H1 (cell line): ENCODE measurements around the gene TAS2R19. TPM values are rescaled to one million over a fixed set of nuclear protein-coding genes. Genes with fewer than 3 reads are reported as not detected.

Source experiments
- CTCF ChIA-PET: fragments of 300-600 bp; sonication (Branson Sonifier 250); formaldehyde crosslinking; loops from one replicate; lab custom pipeline; 2021; ENCODE audit not compliant: partially characterized antibody; lab: Charles Lee
- POLR2A ChIA-PET: fragments of 300-600 bp; sonication (Branson Sonifier 250); formaldehyde crosslinking; loops from one replicate; lab custom pipeline; 2021; ENCODE audit warnings: inconsistent platforms; ENCODE audit not compliant: partially characterized antibody; lab: Charles Lee
- DNase-seq, 2 experiments: peaks; one replicate each; pipeline versions ENCODE4 v3.0.0 to v3.0.0-alpha.2; 2010 to 2022; ENCODE audit warnings: low spot score in 2 of 2, low read depth in 1 of 2, mixed read lengths in 1 of 2
- FAIRE-seq: peaks from 2 replicates; lab custom pipeline; 2011; peaks lifted over from hg19 to GRCh38; lab: Jason Lieb, UNC
- H2AFZ ChIP-seq: 2 replicates; pipeline ENCODE4 v1.8.1; 2012; ENCODE audit warnings: low read length, inconsistent platforms
- H2AK5ac ChIP-seq: 2 replicates; pipeline ENCODE4 v1.6.1; 2013; ENCODE audit warnings: low read depth, low read length
- H2BK120ac ChIP-seq: replicated peaks from 2 replicates; pipeline ENCODE3; 2013; ENCODE audit warnings: low read depth, low read length, inconsistent platforms
- H2BK12ac ChIP-seq: 2 replicates; pipeline ENCODE4 v1.6.1; 2013; ENCODE audit warnings: low read depth, low read length
- H2BK15ac ChIP-seq: 2 replicates; pipeline ENCODE4 v1.6.1; 2013; ENCODE audit warnings: low read length
- H2BK20ac ChIP-seq: 2 replicates; pipeline ENCODE4 v1.6.1; 2013; ENCODE audit warnings: low read length
- H2BK5ac ChIP-seq: 2 replicates; pipeline ENCODE4 v1.6.1; 2013; ENCODE audit warnings: low read depth, low read length
- H3K14ac ChIP-seq: 2 replicates; pipeline ENCODE4 v1.6.1; 2013; ENCODE audit warnings: inconsistent platforms; ENCODE audit not compliant: insufficient read length
- H3K18ac ChIP-seq: 2 replicates; pipeline ENCODE4 v1.6.1; 2013; ENCODE audit warnings: low read length; ENCODE audit errors: extremely low read depth
- H3K23ac ChIP-seq: 2 replicates; pipeline ENCODE4 v1.6.1; 2013; ENCODE audit warnings: inconsistent platforms; ENCODE audit not compliant: insufficient read length
- H3K23me2 ChIP-seq: 2 replicates; pipeline ENCODE4 v1.6.1; 2013; ENCODE audit warnings: low read depth, low read length
- H3K27ac ChIP-seq: 2 replicates; pipeline ENCODE4 v1.6.1; 2011; ENCODE audit warnings: low read depth, low read length, inconsistent platforms
- H3K27me3 ChIP-seq, 4 experiments: replicated peaks in 1 of 4; 1 replicate in 1 of 4; 2 replicates in 3 of 4; pipeline versions ENCODE4 v1.6.1 to v1.8.1; 2011 to 2013; ENCODE audit warnings: low read length in 3 of 4, mild to moderate bottlenecking in 3 of 4, inconsistent platforms in 2 of 4, mixed read lengths in 2 of 4, moderate library complexity in 1 of 4; ENCODE audit not compliant: control insufficient read depth in 3 of 4, insufficient read depth in 3 of 4; ENCODE audit errors: extremely low read depth in 1 of 4
- H3K36me3 ChIP-seq, 4 experiments: 2 replicates each; pipeline versions ENCODE4 v1.6.1 to v1.8.1; 2011 to 2013; ENCODE audit warnings: mild to moderate bottlenecking in 4 of 4, low read length in 3 of 4, moderate library complexity in 2 of 4, control low read depth in 1 of 4, inconsistent platforms in 1 of 4; ENCODE audit not compliant: insufficient read depth in 4 of 4, control insufficient read depth in 2 of 4
- H3K4ac ChIP-seq: replicated peaks from 2 replicates; pipeline ENCODE3; 2013; ENCODE audit warnings: low read length, low read depth, mixed read lengths, inconsistent platforms; ENCODE audit not compliant: insufficient read length
- H3K4me1 ChIP-seq, 4 experiments: replicated peaks in 1 of 4; 1 replicate in 1 of 4; 2 replicates in 3 of 4; pipeline versions ENCODE4 v1.6.1 to v1.8.1; 2011 to 2013; ENCODE audit warnings: low read length in 3 of 4, inconsistent platforms in 2 of 4, mixed read lengths in 1 of 4; ENCODE audit not compliant: insufficient read depth in 4 of 4, control insufficient read depth in 3 of 4
- H3K4me2 ChIP-seq, 2 experiments: 2 replicates each; pipeline versions ENCODE4 v1.6.1 to v1.8.1; 2011 to 2013; ENCODE audit warnings: low read depth in 2 of 2, low read length in 2 of 2, control low read depth in 1 of 2, inconsistent platforms in 1 of 2, mild to moderate bottlenecking in 1 of 2; ENCODE audit not compliant: insufficient read depth in 1 of 2
- H3K4me3 ChIP-seq, 4 experiments: fragments of 200-600, 300-600 bp in 1 of 4; sonication (generic), shearing (Covaris generic), sonication (Bioruptor Twin) in 1 of 4; 2 replicates each; pipeline versions ENCODE4 v1.5.1 to v1.8.1; 2011 to 2016; ENCODE audit warnings: low read length in 4 of 4, low read depth in 3 of 4, control low read depth in 2 of 4, inconsistent platforms in 2 of 4, mild to moderate bottlenecking in 2 of 4, mixed read lengths in 1 of 4, moderate library complexity in 1 of 4; ENCODE audit not compliant: insufficient read depth in 2 of 4; ENCODE audit errors: extremely low read depth in 1 of 4
- H3K56ac ChIP-seq: replicated peaks from 2 replicates; pipeline ENCODE3; 2013; ENCODE audit warnings: low read depth, mild to moderate bottlenecking, mixed read lengths, low read length, inconsistent platforms; ENCODE audit not compliant: insufficient read length
- H3K79me1 ChIP-seq: 2 replicates; pipeline ENCODE4 v1.6.1; 2013; ENCODE audit warnings: low read depth, low read length, control low read depth
- H3K79me2 ChIP-seq, 2 experiments: 2 replicates each; pipeline versions ENCODE4 v1.6.1 to v1.8.1; 2012 to 2013; ENCODE audit warnings: low read length in 2 of 2, mild to moderate bottlenecking in 2 of 2, inconsistent platforms in 1 of 2; ENCODE audit not compliant: insufficient read depth in 2 of 2, control insufficient read depth in 1 of 2
- H3K9ac ChIP-seq, 4 experiments: replicated peaks in 1 of 4; 1 replicate in 1 of 4; 2 replicates in 3 of 4; pipeline versions ENCODE4 v1.6.1 to v1.8.1; 2011 to 2013; ENCODE audit warnings: low read depth in 3 of 4, low read length in 3 of 4, control low read depth in 2 of 4, mild to moderate bottlenecking in 2 of 4, moderate library complexity in 2 of 4, inconsistent platforms in 1 of 4; ENCODE audit errors: extremely low read depth in 1 of 4
- H3K9me3 ChIP-seq, 2 experiments: 2 replicates each; pipeline versions ENCODE4 v1.6.1 to v1.8.1; 2012 to 2013; ENCODE audit warnings: mild to moderate bottlenecking in 2 of 2, moderate library complexity in 2 of 2, control low read depth in 1 of 2, inconsistent platforms in 1 of 2, low read depth in 1 of 2, low read length in 1 of 2, mixed read lengths in 1 of 2; ENCODE audit not compliant: insufficient read depth in 2 of 2
- H4K20me1 ChIP-seq, 2 experiments: replicated peaks in 1 of 2; 2 replicates each; pipeline versions ENCODE3 to v1.8.1; 2011 to 2013; ENCODE audit warnings: inconsistent platforms in 2 of 2, low read length in 2 of 2, mild to moderate bottlenecking in 1 of 2; ENCODE audit not compliant: insufficient read depth in 2 of 2, control insufficient read depth in 1 of 2
- H4K5ac ChIP-seq: 2 replicates; pipeline ENCODE4 v1.6.1; 2013; ENCODE audit warnings: low read length, low read depth, mixed read lengths, inconsistent platforms; ENCODE audit not compliant: insufficient read length
- H4K8ac ChIP-seq: 2 replicates; pipeline ENCODE4 v1.8.0; 2013; ENCODE audit warnings: mild to moderate bottlenecking, moderate library complexity, low read length, inconsistent platforms; ENCODE audit not compliant: insufficient read depth; ENCODE audit errors: extremely low read depth
- H4K91ac ChIP-seq: replicated peaks from 2 replicates; pipeline ENCODE3; 2013; ENCODE audit warnings: low read length, mixed read lengths, inconsistent platforms; ENCODE audit not compliant: insufficient read length
- ASH2L ChIP-seq: fragments of 200-600, 300-600 bp; sonication (generic); IDR thresholded peaks from one replicate; pipeline ENCODE4 v1.7.1; 2017; ENCODE audit warnings: low read length
- BACH1 ChIP-seq: IDR thresholded peaks from 2 replicates; pipeline ENCODE4 v1.6.1; 2012; ENCODE audit warnings: low read length, improper control_type of control experiment
- EP300 ChIP-seq, 2 experiments: IDR thresholded peaks; 1 replicate in 1 of 2; 2 replicates in 1 of 2; pipeline ENCODE4 v1.6.1; 2011 to 2012; ENCODE audit warnings: low read depth in 2 of 2, low read length in 2 of 2, mild to moderate bottlenecking in 2 of 2, borderline replicate concordance in 1 of 2, inconsistent platforms in 1 of 2, moderate library complexity in 1 of 2
- RBBP5 ChIP-seq: IDR thresholded peaks from 2 replicates; pipeline ENCODE4 v1.7.1; 2012; ENCODE audit warnings: low read depth, mild to moderate bottlenecking, inconsistent platforms, low read length, moderate library complexity, borderline replicate concordance
- SRF ChIP-seq: IDR thresholded peaks from 2 replicates; pipeline ENCODE4 v1.6.1; 2011; ENCODE audit warnings: mild to moderate bottlenecking, low read depth, low read length, moderate library complexity
- WGBS, 2 experiments: shearing (Covaris generic) in 1 of 2; methylation state at CpG; one replicate each; pipeline versions ENCODE4 v1.1.6 to v1.1.7; 2013 to 2015; ENCODE audit warnings: low lambda C conversion rate in 2 of 2, mixed read lengths in 2 of 2, inconsistent platforms in 1 of 2, low coverage in 1 of 2, missing lambda C conversion rate in 1 of 2; ENCODE audit not compliant: insufficient replicate concordance in 2 of 2, insufficient coverage in 1 of 2, insufficient read length in 1 of 2; ENCODE audit errors: extremely low coverage in 1 of 2, missing lambda C conversion rate in 1 of 2; 5-methylcytosine and 5-hydroxymethylcytosine counted together
- polyA plus RNA-seq, 7 experiments: library from polyadenylated mRNA; depleted of rRNA in 3 of 7; stranded (reverse) in 5 of 7; unstranded in 2 of 7; fragments of >200 nt in 5 of 7; fragments of 200-250 nt in 2 of 7; gene quantifications; 1 replicate in 5 of 7; 2 replicates in 1 of 7; 4 replicates in 1 of 7; pipeline versions ENCODE4 v1.2.1 to v1.2.3, GENCODE V29; 2011 to 2013; ENCODE audit warnings: missing spikeins in 2 of 7, mixed read lengths in 2 of 7
- total RNA-seq: library from RNA; stranded (reverse); fragmentation: NEBNext Ultra II Directional; extraction: Animal tissue kit (Norgen Biotek cat#: 25700); gene quantifications from 2 replicates; pipeline ENCODE4 v1.2.1, GENCODE V29; 2021

TAS2R19 gene
- total and polyA plus RNA-seq, 2 of the 8 experiments (the other 6 are each of a cell fraction or from before 2014, with no cell fraction given): 0.97 to 0.99 TPM

DNA sequence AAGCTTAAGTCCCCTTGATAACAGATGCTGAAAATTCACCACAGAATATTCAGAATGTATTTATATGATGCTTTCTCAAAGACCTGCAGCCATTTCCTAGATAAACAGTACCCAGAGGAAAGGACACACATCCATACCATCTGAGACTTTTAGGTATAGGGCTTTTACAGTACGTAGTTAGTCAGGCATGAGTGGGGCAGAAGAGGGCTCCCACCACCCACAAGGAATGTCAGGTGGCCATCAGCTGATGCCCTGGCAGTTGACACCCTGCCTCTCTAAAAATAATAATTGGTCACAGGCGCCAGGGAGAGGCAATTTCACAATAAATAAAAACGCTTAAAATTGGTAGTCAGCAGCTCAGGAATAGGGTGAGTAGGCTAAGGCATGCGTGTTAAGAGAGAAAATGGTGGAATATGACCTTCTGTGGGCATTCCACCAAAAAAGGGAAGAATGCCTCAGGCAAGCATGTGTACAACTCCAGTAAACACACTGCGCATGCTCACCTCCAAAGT lies 47.5 kb upstream of the TAS2R19 start:
- Histone ChIP-seq H2AK5ac (no peak overlapping the region), H3K36me3 (no peaks in the 10 kb centered on the region), H3K4me2 (no peak overlapping the region), H3K79me1 (no peaks in the 10 kb centered on the region), H3K4me3 (no peak overlapping the region), H2BK20ac (no peak overlapping the region), H4K8ac (no peak overlapping the region), H2BK15ac (no peak overlapping the region), H3K18ac (no peak overlapping the region), H3K9ac (no peak overlapping the region), H2BK5ac (no peak overlapping the region), H3K14ac (no peak overlapping the region), H3K27me3 (no peaks in the 10 kb centered on the region), H3K9me3 (no peaks in the 10 kb centered on the region), H3K23me2 (no peaks in the 10 kb centered on the region), H4K20me1 (peaks cover 0 to 3% of the 10 kb centered on the region in 2 experiments), H3K56ac (no peak overlapping the region), H2AFZ (no peak overlapping the region), H3K27ac (no peak overlapping the region), H4K91ac (no peak overlapping the region), H3K79me2 (no peaks in the 10 kb centered on the region), H3K4ac (no peak overlapping the region), H2BK120ac (no peak overlapping the region), H4K5ac (no peak overlapping the region), H3K4me1 (peaks cover 0 to 5% (median 0%) of the 10 kb centered on the region in 4 experiments; a peak in 2 of 7 replicates), H2BK12ac (no peak overlapping the region), H3K23ac (no peak overlapping the region)
- DNase-seq (no peak), FAIRE-seq (no peak)
- TF ChIP-seq SRF: no peak
- TF ChIP-seq EP300 (IDR thresholded peaks at IDR 0.05; ENCODE audit: borderline replicate concordance in 1 of 2, low read depth in 2 of 2, low read length in 2 of 2): no peak
- no peak for TF ChIP-seq BACH1
- no peak for TF ChIP-seq RBBP5
- TF ChIP-seq ASH2L: no peak
- ChIA-PET POLR2A (interaction anchor here (0.6 kb wide), 1 partner anchor 63 kb away, joined by 3 read pairs; no protein-coding TSS in a partner anchor), CTCF (no interaction called here)
- WGBS, 2 experiments: 80% methylated on average over 5 of the region's 5 CpGs; no CpG with 5 or more reads in 1 of the 2 experiments
